WTC11 (cell line): ENCODE results near the gene ZNF438. TPM values are rescaled to one million over a fixed set of nuclear protein-coding genes. Genes with fewer than 3 reads are reported as not detected.

Experiments used
- ATAC-seq: fragments of 200-7000 bp; cut with Tn5 transposase; 2 replicates; pipeline ENCODE4 v1.10.0; 2021; ENCODE audit warnings: mild to moderate bottlenecking, moderate library complexity
- CTCF ChIA-PET: fragments of 300-600 bp; sonication (Branson Sonifier 250); formaldehyde crosslinking; loops from one replicate; lab custom pipeline; 2021; ENCODE audit warnings: antibody characterized with exemption; lab: Charles Lee
- POLR2A ChIA-PET: fragments of 350-600 bp; sonication (Branson Sonifier 250); formaldehyde crosslinking; loops from one replicate; lab custom pipeline; 2021; ENCODE audit warnings: antibody characterized with exemption; lab: Charles Lee
- DNase-seq: peaks from one replicate; pipeline ENCODE4 v3.0.0; 2021; ENCODE audit warnings: low spot score
- H3K27ac Mint-ChIP-seq: 2 replicates; pipeline ENCODE4 v1.8.0; 2021; ENCODE audit warnings: mixed read lengths
- H3K27me3 Mint-ChIP-seq: 2 replicates; pipeline ENCODE4 v1.8.0; 2021; ENCODE audit warnings: low read depth, mild to moderate bottlenecking, moderate library complexity, mixed read lengths
- H3K36me3 Mint-ChIP-seq: 2 replicates; pipeline ENCODE4 v1.8.0; 2021; ENCODE audit warnings: mixed read lengths
- H3K4me1 Mint-ChIP-seq: 2 replicates; pipeline ENCODE4 v1.8.0; 2022; ENCODE audit warnings: mixed read lengths
- H3K4me3 Mint-ChIP-seq: 2 replicates; pipeline ENCODE4 v1.8.0; 2021; ENCODE audit warnings: mild to moderate bottlenecking, moderate library complexity, mixed read lengths
- H3K9me3 Mint-ChIP-seq: 2 replicates; pipeline ENCODE4 v1.8.0; 2021; ENCODE audit warnings: mixed read lengths
- AFF4 ChIP-seq: sonication (generic); formaldehyde crosslinking; IDR thresholded peaks from 2 replicates; pipeline ENCODE4 v1.8.1; 2023; ENCODE audit warnings: mild to moderate bottlenecking, missing genetic modification reagents, borderline replicate concordance
- ATF3 ChIP-seq: sonication (generic); formaldehyde crosslinking; conservative IDR thresholded peaks from 2 replicates; pipeline ENCODE4 v1.8.1; 2022; ENCODE audit warnings: mild to moderate bottlenecking, missing genetic modification reagents
- ATF6 ChIP-seq: sonication (generic); formaldehyde crosslinking; IDR thresholded peaks from 2 replicates; pipeline ENCODE4 v1.8.1; 2023; ENCODE audit warnings: mild to moderate bottlenecking, missing genetic modification reagents
- E2F1 ChIP-seq: sonication (generic); formaldehyde crosslinking; IDR thresholded peaks from 2 replicates; pipeline ENCODE4 v1.8.0; 2022; ENCODE audit warnings: mild to moderate bottlenecking, missing genetic modification reagents
- ERG ChIP-seq: fragments of 250-450 bp; sonication (Bioruptor Pico); IDR thresholded peaks from 2 replicates; pipeline ENCODE4 v1.8.0; 2021; ENCODE audit warnings: mild to moderate bottlenecking
- FOXP1 ChIP-seq: sonication (generic); formaldehyde crosslinking; IDR thresholded peaks from 2 replicates; pipeline ENCODE4 v1.8.0; 2022; ENCODE audit warnings: missing genetic modification reagents, mild to moderate bottlenecking, moderate library complexity, borderline replicate concordance
- GRHL2 ChIP-seq: fragments of 250-450 bp; sonication (Bioruptor Pico); IDR thresholded peaks from 2 replicates; pipeline ENCODE4 v1.8.0; 2022; ENCODE audit warnings: mild to moderate bottlenecking, moderate library complexity; ENCODE audit not compliant: insufficient replicate concordance, severe bottlenecking
- NR3C1 ChIP-seq: sonication (generic); formaldehyde crosslinking; conservative IDR thresholded peaks from 2 replicates; pipeline ENCODE4 v1.8.1; 2023; ENCODE audit warnings: low read depth, mild to moderate bottlenecking, missing genetic modification reagents
- PREB ChIP-seq: sonication (generic); formaldehyde crosslinking; IDR thresholded peaks from 2 replicates; pipeline ENCODE4 v1.8.1; 2022; ENCODE audit warnings: mild to moderate bottlenecking, missing genetic modification reagents, moderate library complexity, borderline replicate concordance
- STAT6 ChIP-seq: sonication (generic); formaldehyde crosslinking; conservative IDR thresholded peaks from 2 replicates; pipeline ENCODE4 v1.8.1; 2023; ENCODE audit warnings: mild to moderate bottlenecking, low read depth, missing genetic modification reagents, moderate library complexity
- TEAD4 ChIP-seq: sonication (generic); formaldehyde crosslinking; IDR thresholded peaks from 2 replicates; pipeline ENCODE4 v1.8.0; 2022; ENCODE audit warnings: mild to moderate bottlenecking, missing genetic modification reagents
- ZNF425 ChIP-seq: fragments of 250-450 bp; sonication (Bioruptor Pico); conservative IDR thresholded peaks from 2 replicates; pipeline ENCODE4 v1.9.0; 2021; ENCODE audit warnings: mild to moderate bottlenecking
- ZSCAN18 ChIP-seq: fragments of 250-450 bp; sonication (Bioruptor Pico); IDR thresholded peaks from 2 replicates; pipeline ENCODE4 v2.1.2; 2022; ENCODE audit warnings: mild to moderate bottlenecking, moderate library complexity
- total RNA-seq: library from RNA; stranded (reverse); gene quantifications from 3 replicates; pipeline ENCODE4 v1.2.3, GENCODE V29; 2021

Gene ZNF438
- total RNA-seq, 1 experiment from 2014 or later = 1.9 TPM

- peaks cover 24% of the 10 kb centered on the region for H3K36me3 Mint-ChIP-seq
- H3K9me3 Mint-ChIP-seq = peaks cover 34% of the 10 kb centered on the region
- ChIA-PET POLR2A (no interaction called here), CTCF (no interaction called here)
- no peak overlapping the region for H3K27ac Mint-ChIP-seq
- H3K4me1 Mint-ChIP-seq = peaks cover 11% of the 10 kb centered on the region
- H3K4me3 Mint-ChIP-seq = no peak overlapping the region
- TF ChIP-seq ATF3 (CRISPR knock-in tag) = no peak
- no peak for TF ChIP-seq STAT6 (CRISPR knock-in tag)
- TF ChIP-seq ZNF425 (CRISPR knock-in tag) = no peak
- no peak for TF ChIP-seq NR3C1 (CRISPR knock-in tag)
- TF ChIP-seq TEAD4 (CRISPR knock-in tag) = no peak
- TF ChIP-seq ERG (CRISPR knock-in tag) = no peak
- TF ChIP-seq FOXP1 (CRISPR knock-in tag) = no peak
- TF ChIP-seq AFF4 (CRISPR knock-in tag) = no peak
- no peak for TF ChIP-seq ZSCAN18
- TF ChIP-seq, all 79 proteins: peak for 0
- DNase-seq (no peak), ATAC-seq (no peak)
- no peaks in the 10 kb centered on the region for H3K27me3 Mint-ChIP-seq
These were observed 34.0 kb downstream of the ZNF438 start for GRCh38 chr10:30997536-30998235.

- ATAC-seq (no peak), DNase-seq (no peak)
- peaks cover 36% of the 10 kb centered on the region for H3K9me3 Mint-ChIP-seq
- H3K4me3 Mint-ChIP-seq = no peak overlapping the region
- H3K27ac Mint-ChIP-seq = no peak overlapping the region
- ChIA-PET POLR2A (no interaction called here), CTCF (no interaction called here)
- peaks cover 5% of the 10 kb centered on the region for H3K4me1 Mint-ChIP-seq
- peaks cover 26% of the 10 kb centered on the region for H3K36me3 Mint-ChIP-seq
- no peak for TF ChIP-seq PREB (CRISPR knock-in tag)
- no peak for TF ChIP-seq E2F1
- no peak for TF ChIP-seq ATF6 (CRISPR knock-in tag)
- no peak for TF ChIP-seq GRHL2 (CRISPR knock-in tag)
- no peak for TF ChIP-seq ERG (CRISPR knock-in tag)
- H3K27me3 Mint-ChIP-seq = no peaks in the 10 kb centered on the region
These were observed 35.1 kb downstream of the ZNF438 start for GRCh38 chr10:30996481-30997005.
